Activated CD8-positive, alpha-beta memory T cell treated with anti-CD3 and anti-CD28 coated beads, Interleukin-2, amount 50 U/mL, for 24 hours (primary cell): Measurements from ENCODE around the gene CFAP69.
"Not testable (repeated sequence)": the region's sequence is repeated elsewhere in the genome, so short reads cannot be mapped to it uniquely, and the experiment has no call there.

Source experiments
- DNase-seq: peaks from one replicate; pipeline ENCODE4 v3.0.0-alpha.2; 2020; ENCODE audit errors: extremely low read depth

The CFAP69 gene

GRCh38 chr7:90270431-90271178 lies 25.6 kb downstream of the CFAP69 start:
- no peak for DNase-seq

- DNase-seq = no peak
These were observed 26.8 kb downstream of the CFAP69 start for GRCh38 chr7:90271753-90272152.

GRCh38 chr7:90272242-90272641 lies 27.3 kb downstream of the CFAP69 start:
- DNase-seq = no peak

- DNase-seq = no peak
These were observed 29.2 kb downstream of the CFAP69 start for GRCh38 chr7:90274161-90274560.

GRCh38 chr7:90276033-90276728 lies 31.2 kb downstream of the CFAP69 start:
- DNase-seq = no peak

GRCh38 chr7:90288154-90288553 lies 43.2 kb downstream of the CFAP69 start:
- no peak for DNase-seq

GRCh38 chr7:90290244-90291113 lies 45.5 kb downstream of the CFAP69 start:
- DNase-seq = no peak

GRCh38 chr7:90298145-90299038 lies 53.4 kb downstream of the CFAP69 start:
- no peak for DNase-seq

GRCh38 chr7:90303241-90303640 lies 58.3 kb downstream of the CFAP69 start:
- DNase-seq = no peak

GRCh38 chr7:90309872-90310271 lies 64.9 kb downstream of the CFAP69 start:
- DNase-seq = no peak

- no peak for DNase-seq
These were observed 66.2 kb downstream of the CFAP69 start for GRCh38 chr7:90311175-90311574.

- DNase-seq = no peak
These were observed 67.8 kb downstream of the CFAP69 start for GRCh38 chr7:90312745-90313144.

- DNase-seq = no peak
These were observed 68.9 kb downstream of the CFAP69 start for GRCh38 chr7:90313907-90314306.

- no peak for DNase-seq
These were observed 75.0 kb downstream of the CFAP69 start for GRCh38 chr7:90320014-90320413.

GRCh38 chr7:90320418-90320800 lies 75.4 kb downstream of the CFAP69 start:
- DNase-seq = no peak

GRCh38 chr7:90320801-90321494 lies 76.0 kb downstream of the CFAP69 start, which contains the start of gene FAM237B:
TSS of gene FAM237B (minus strand) at chr7:90321304. CDS start at chr7:90319748, 1,556 bp downstream.
- DNase-seq = no peak

GRCh38 chr7:90322837-90323236 lies 77.9 kb downstream of the CFAP69 start:
- DNase-seq = no peak

GRCh38 chr7:90326500-90326899 lies 81.5 kb downstream of the CFAP69 start:
- no peak for DNase-seq

GRCh38 chr7:90334193-90334843 lies 89.3 kb downstream of the CFAP69 start:
- DNase-seq = no peak

- DNase-seq = not testable (repeated sequence)
These were observed 90.0 kb downstream of the CFAP69 start for GRCh38 chr7:90334926-90335325.
